Neuronal stem cell (in vitro differentiated cells): ENCODE data around the gene SLITRK6.
A peak's percentile ranks its signal among the peaks of the same experiment; 100 is the strongest.
"Not testable (repeated sequence)": the region's sequence is repeated elsewhere in the genome, so short reads cannot be mapped to it uniquely, and the experiment has no call there.

Experiments used
- DNase-seq: peaks from one replicate; pipeline ENCODE4 v3.0.0-alpha.2; 2013; ENCODE audit warnings: low spot score
- H2AFZ ChIP-seq: one replicate; pipeline ENCODE4 v1.6.1; 2013; ENCODE audit warnings: mild to moderate bottlenecking, low read length, inconsistent platforms
- H2AK5ac ChIP-seq: 2 replicates; pipeline ENCODE4 v1.6.1; 2013; ENCODE audit warnings: low read depth, mild to moderate bottlenecking, inconsistent platforms, low read length, moderate library complexity, mixed read lengths
- H2BK120ac ChIP-seq: 2 replicates; pipeline ENCODE4 v1.6.1; 2013; ENCODE audit warnings: low read depth, mild to moderate bottlenecking, inconsistent platforms, low read length, moderate library complexity, mixed read lengths
- H2BK12ac ChIP-seq: one replicate; pipeline ENCODE4 v1.6.1; 2013; ENCODE audit warnings: low read length, inconsistent platforms
- H2BK15ac ChIP-seq: 2 replicates; pipeline ENCODE4 v1.6.1; 2013; ENCODE audit warnings: mild to moderate bottlenecking, low read length, inconsistent platforms, mixed read lengths
- H2BK5ac ChIP-seq: one replicate; pipeline ENCODE4 v1.6.1; 2013; ENCODE audit warnings: inconsistent platforms, mild to moderate bottlenecking, low read length, moderate library complexity
- H3K14ac ChIP-seq: one replicate; pipeline ENCODE4 v1.6.1; 2013; ENCODE audit warnings: low read length, inconsistent platforms
- H3K18ac ChIP-seq: 2 replicates; pipeline ENCODE4 v1.6.1; 2013; ENCODE audit warnings: low read length, inconsistent platforms
- H3K23ac ChIP-seq: 2 replicates; pipeline ENCODE4 v1.6.1; 2013; ENCODE audit warnings: low read depth, mild to moderate bottlenecking, mixed read lengths, low read length, inconsistent platforms; ENCODE audit not compliant: poor library complexity
- H3K27ac ChIP-seq: replicated peaks from 3 replicates; pipeline ENCODE4 v1.5.1; 2013; ENCODE audit warnings: low read length, inconsistent platforms
- H3K27me3 ChIP-seq, 3 experiments: 2 replicates each; pipeline ENCODE4 v1.6.1; 2013; ENCODE audit warnings: low read length in 3 of 3, mild to moderate bottlenecking in 2 of 3, inconsistent platforms in 1 of 3, low read depth in 1 of 3, mixed read lengths in 1 of 3, moderate library complexity in 1 of 3; ENCODE audit not compliant: control insufficient read depth in 3 of 3, insufficient read depth in 3 of 3
- H3K36me3 ChIP-seq, 2 donors: replicated peaks in 1 of 2; 2 replicates each; pipeline ENCODE4 v1.6.1; 2013; ENCODE audit warnings: low read length in 2 of 2; ENCODE audit not compliant: control insufficient read depth in 2 of 2, insufficient read depth in 2 of 2
- H3K4ac ChIP-seq: 2 replicates; pipeline ENCODE4 v1.6.1; 2013; ENCODE audit warnings: inconsistent platforms, mild to moderate bottlenecking, low read length, moderate library complexity
- H3K4me1 ChIP-seq, 2 donors: 1 replicate in 1 of 2; 2 replicates in 1 of 2; pipeline ENCODE4 v1.6.1; 2013; ENCODE audit warnings: low read length in 2 of 2, low read depth in 1 of 2; ENCODE audit not compliant: control insufficient read depth in 2 of 2, insufficient read depth in 1 of 2
- H3K4me2 ChIP-seq: one replicate; pipeline ENCODE4 v1.6.1; 2013; ENCODE audit warnings: mild to moderate bottlenecking, low read length, inconsistent platforms; ENCODE audit not compliant: insufficient read depth, poor library complexity, severe bottlenecking
- H3K4me3 ChIP-seq, 2 donors: 2 replicates each; pipeline ENCODE4 v1.5.1; 2013; ENCODE audit warnings: low read length in 2 of 2, mild to moderate bottlenecking in 2 of 2, inconsistent platforms in 1 of 2, moderate library complexity in 1 of 2
- H3K79me1 ChIP-seq: one replicate; pipeline ENCODE4 v1.6.1; 2013; ENCODE audit warnings: low read depth, mild to moderate bottlenecking, inconsistent platforms, low read length, moderate library complexity
- H3K9ac ChIP-seq: one replicate; pipeline ENCODE4 v1.6.1; 2013; ENCODE audit warnings: mild to moderate bottlenecking, low read depth, low read length, inconsistent platforms; ENCODE audit not compliant: poor library complexity
- H3K9me3 ChIP-seq, 2 donors: replicated peaks in 1 of 2; 2 replicates each; pipeline versions ENCODE3 to v1.6.1; 2013; ENCODE audit warnings: low read length in 2 of 2, mild to moderate bottlenecking in 2 of 2, inconsistent platforms in 1 of 2, low read depth in 1 of 2, mixed read lengths in 1 of 2, moderate library complexity in 1 of 2; ENCODE audit not compliant: control insufficient read depth in 2 of 2, insufficient read depth in 1 of 2
- H4K8ac ChIP-seq: one replicate; pipeline ENCODE4 v1.6.1; 2013; ENCODE audit warnings: low read depth, mild to moderate bottlenecking, inconsistent platforms, low read length, moderate library complexity
- H4K91ac ChIP-seq: one replicate; pipeline ENCODE4 v1.6.1; 2013; ENCODE audit warnings: low read length, low read depth, mild to moderate bottlenecking, inconsistent platforms; ENCODE audit not compliant: poor library complexity
- WGBS, 2 donors: extraction: QIAGEN DNeasy Blood & Tissue Kit; methylation state at CpG; one replicate each; pipeline ENCODE4 v1.1.7; 2013; ENCODE audit warnings: missing lambda C conversion rate in 2 of 2, mixed read lengths in 1 of 2; ENCODE audit not compliant: insufficient read length in 2 of 2, insufficient replicate concordance in 1 of 2; ENCODE audit errors: extremely low coverage in 2 of 2; 5-methylcytosine and 5-hydroxymethylcytosine counted together

SLITRK6 gene

GRCh38 chr13:85771856-85772255 is 27.4 kb downstream of the SLITRK6 start:
- H2BK120ac ChIP-seq: no peak overlapping the region
- H3K79me1 ChIP-seq: no peaks in the 10 kb centered on the region
- H3K23ac ChIP-seq: no peak overlapping the region
- no peaks in the 10 kb centered on the region for H3K4me1 ChIP-seq
- no peaks in the 10 kb centered on the region for H3K36me3 ChIP-seq
- H3K14ac ChIP-seq: no peak overlapping the region
- no peak overlapping the region for H3K4me3 ChIP-seq
- no peak overlapping the region for H2AFZ ChIP-seq
- H3K27ac ChIP-seq: no peak overlapping the region
- H2BK5ac ChIP-seq: no peak overlapping the region
- H2AK5ac ChIP-seq: no peak overlapping the region
- H2BK15ac ChIP-seq: no peak overlapping the region
- no peak overlapping the region for H4K8ac ChIP-seq
- no peak overlapping the region for H3K9ac ChIP-seq
- no peak for DNase-seq
- H4K91ac ChIP-seq: no peak overlapping the region
- H3K4me2 ChIP-seq: no peak overlapping the region
- H2BK12ac ChIP-seq: no peak overlapping the region
- no peaks in the 10 kb centered on the region for H3K27me3 ChIP-seq
- no peaks in the 10 kb centered on the region for H3K9me3 ChIP-seq
- WGBS, 2 donors: no CpG with 5 or more reads among the region's 1 CpG
- no peak overlapping the region for H3K4ac ChIP-seq
- H3K18ac ChIP-seq: no peak overlapping the region

- Histone ChIP-seq H3K4me3 (no peak overlapping the region), H3K36me3 (no peaks in the 10 kb centered on the region), H3K27me3 (no peaks in the 10 kb centered on the region), H2BK120ac (no peak overlapping the region), H3K4me2 (no peak overlapping the region), H3K18ac (no peak overlapping the region), H3K4me1 (no peaks in the 10 kb centered on the region), H3K23ac (no peak overlapping the region), H4K91ac (no peak overlapping the region), H4K8ac (no peak overlapping the region), H2BK15ac (no peak overlapping the region), H3K14ac (no peak overlapping the region), H2BK12ac (no peak overlapping the region), H2AK5ac (no peak overlapping the region), H3K4ac (no peak overlapping the region), H3K9ac (no peak overlapping the region), H3K79me1 (no peaks in the 10 kb centered on the region), H3K9me3 (no peaks in the 10 kb centered on the region), H2AFZ (peak overlapping the region; percentile 53), H3K27ac (no peak overlapping the region), H2BK5ac (no peak overlapping the region)
- no peak for DNase-seq
These were observed 30.3 kb downstream of the SLITRK6 start for GRCh38 chr13:85768946-85769345.

GRCh38 chr13:85755123-85755522 is 44.1 kb downstream of the SLITRK6 start:
- no peak overlapping the region for H2BK15ac ChIP-seq
- H2AK5ac ChIP-seq: no peak overlapping the region
- H3K79me1 ChIP-seq: no peaks in the 10 kb centered on the region
- no peaks in the 10 kb centered on the region for H3K9me3 ChIP-seq
- DNase-seq: no peak
- no peaks in the 10 kb centered on the region for H3K36me3 ChIP-seq
- H3K23ac ChIP-seq: no peak overlapping the region
- H3K27ac ChIP-seq: no peak overlapping the region
- no peak overlapping the region for H3K14ac ChIP-seq
- H3K27me3 ChIP-seq: no peaks in the 10 kb centered on the region
- H4K8ac ChIP-seq: no peak overlapping the region
- H3K4me1 ChIP-seq: no peaks in the 10 kb centered on the region
- no peak overlapping the region for H4K91ac ChIP-seq
- no peak overlapping the region for H3K4me2 ChIP-seq
- H3K4me3 ChIP-seq: no peak overlapping the region
- H2AFZ ChIP-seq: no peak overlapping the region
- H3K4ac ChIP-seq: no peak overlapping the region
- H2BK12ac ChIP-seq: no peak overlapping the region
- no CpG with 5 or more reads among the region's 2 CpGs for WGBS, 2 donors
- H2BK5ac ChIP-seq: no peak overlapping the region
- no peak overlapping the region for H3K9ac ChIP-seq
- H2BK120ac ChIP-seq: no peak overlapping the region
- no peak overlapping the region for H3K18ac ChIP-seq

- H2AFZ ChIP-seq, H3K4me3 ChIP-seq: not testable (repeated sequence)
These were observed 55.9 kb downstream of the SLITRK6 start for GRCh38 chr13:85743201-85743770.

More at GRCh38 chr13:85743201-85743770, 55.9 kb downstream of the SLITRK6 start:
- H4K91ac ChIP-seq, H2BK15ac ChIP-seq, H3K27ac ChIP-seq, H2BK120ac ChIP-seq, H4K8ac ChIP-seq, H3K23ac ChIP-seq, DNase-seq, H3K4me2 ChIP-seq, H3K9me3 ChIP-seq, H2AK5ac ChIP-seq, H2BK12ac ChIP-seq, H2BK5ac ChIP-seq, H3K4ac ChIP-seq, H3K27me3 ChIP-seq, H3K14ac ChIP-seq, H3K9ac ChIP-seq, H3K18ac ChIP-seq, H3K4me1 ChIP-seq, H3K79me1 ChIP-seq, H3K36me3 ChIP-seq: not testable (repeated sequence)
- WGBS, 2 donors: 100% methylated on average over 1 of the region's 11 CpGs; no CpG with 5 or more reads in 1 of the 2 donors
